A549 (cell line): Measurements from ENCODE around the gene GPR27.

Experiments
- BHLHE40 ChIP-seq: IDR thresholded peaks from 2 replicates; pipeline ENCODE4 v1.6.1; 2012; ENCODE audit warnings: low read depth, low read length, inconsistent platforms
- CEBPB ChIP-seq, 2 experiments: fragments of >200 bp in 1 of 2; sonication (Bioruptor Twin) in 1 of 2; formaldehyde crosslinking in 1 of 2; IDR thresholded peaks; 2 replicates each; pipeline ENCODE4 v1.6.1; 2012 to 2016
- CTCF ChIP-seq: fragments of >200 bp; sonication (Bioruptor Twin); formaldehyde crosslinking; IDR thresholded peaks from 3 replicates; pipeline ENCODE4 v1.5.1; 2016
- GATA3 ChIP-seq: IDR thresholded peaks from 2 replicates; pipeline ENCODE4 v1.6.1; 2012; ENCODE audit warnings: borderline replicate concordance
- MYC ChIP-seq: IDR thresholded peaks from 2 replicates; pipeline ENCODE4 v1.6.1; 2012; ENCODE audit warnings: mild to moderate bottlenecking, inconsistent platforms, low read length, improper control_type of control experiment, borderline replicate concordance
- POLR2A ChIP-seq: IDR thresholded peaks from 2 replicates; pipeline ENCODE4 v1.6.1; 2012; ENCODE audit warnings: mild to moderate bottlenecking, low read length
- SMC3 ChIP-seq: fragments of >200 bp; sonication (Bioruptor Twin); formaldehyde crosslinking; IDR thresholded peaks from 3 replicates; pipeline ENCODE4 v1.6.1; 2018; ENCODE audit warnings: inconsistent platforms
- SREBF2 ChIP-seq: fragments of 450-650 bp; IDR thresholded peaks from 2 replicates; pipeline ENCODE4 v1.6.1; 2014; ENCODE audit warnings: mild to moderate bottlenecking, moderate library complexity
- TP53 ChIP-seq: fragments of 250-450 bp; sonication (Bioruptor Pico); IDR thresholded peaks from 2 replicates; pipeline ENCODE4 v1.5.0; 2021; ENCODE audit warnings: mild to moderate bottlenecking, moderate library complexity

GRCh38 chr3:71787851-71788405 is 34.3 kb downstream of the GPR27 start:
- TF ChIP-seq SMC3 (no peak), CTCF (no peak), GATA3 (no peak), MYC (no peak), BHLHE40 (no peak), SREBF2 (no peak), CEBPB (IDR thresholded peaks at IDR 0.05) (no peak), POLR2A (no peak), TP53 (no peak)
